Astrocyte of the spinal cord (primary cell): ENCODE data around the gene GOLGA8N.

ENCODE experiments used
- DNase-seq: peaks from one replicate; pipeline ENCODE4 v3.0.0; 2011; ENCODE audit warnings: low read depth, low spot score
- H3K4me3 ChIP-seq: 2 replicates; pipeline ENCODE4 v1.5.1; 2011; ENCODE audit warnings: low read depth, mild to moderate bottlenecking, low read length, moderate library complexity
- in situ Hi-C: cut with HindIII; loops from 2 replicates; pipeline ENCODE4 v1.10.0; 2017; ENCODE audit warnings: low sequenced_read_pairs
- TF ChIP-seq, protein P1 (sequence below): IDR thresholded peaks from 2 replicates; pipeline ENCODE4 v1.5.1; 2012; ENCODE audit warnings: low read depth, mild to moderate bottlenecking, low read length, inconsistent platforms

The GOLGA8N gene

DNA sequence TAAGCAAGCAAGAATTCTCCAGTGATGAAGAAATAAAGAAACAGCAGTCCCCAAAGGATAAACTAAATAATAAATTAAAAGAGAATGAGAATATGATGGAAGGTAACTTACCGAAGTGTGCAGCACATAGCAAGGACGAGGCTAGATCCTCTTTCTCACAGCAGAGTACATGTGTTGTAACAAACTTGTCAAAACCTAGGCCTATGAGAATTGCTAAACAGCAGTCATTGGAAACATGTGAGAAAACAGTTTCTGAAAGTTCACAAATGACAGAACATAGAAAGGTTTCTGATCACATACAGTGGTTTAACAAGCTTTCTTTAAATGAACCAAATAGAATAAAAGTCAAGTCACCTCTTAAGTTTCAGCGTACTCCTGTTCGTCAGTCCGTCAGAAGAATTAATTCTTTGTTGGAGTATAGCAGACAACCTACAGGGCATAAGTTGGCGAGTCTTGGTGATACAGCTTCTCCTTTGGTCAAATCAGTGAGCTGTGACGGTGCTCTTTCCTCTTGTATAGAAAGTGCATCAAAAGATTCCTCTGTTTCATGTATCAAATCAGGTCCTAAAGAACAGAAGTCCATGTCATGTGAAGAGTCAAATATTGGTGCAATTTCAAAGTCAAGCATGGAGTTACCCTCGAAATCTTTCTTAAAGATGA lies 43.8 kb downstream of the GOLGA8N start:
- in situ Hi-C loops, result no loop called here
- no peak for DNase-seq
- TF ChIP-seq, protein P1, sequence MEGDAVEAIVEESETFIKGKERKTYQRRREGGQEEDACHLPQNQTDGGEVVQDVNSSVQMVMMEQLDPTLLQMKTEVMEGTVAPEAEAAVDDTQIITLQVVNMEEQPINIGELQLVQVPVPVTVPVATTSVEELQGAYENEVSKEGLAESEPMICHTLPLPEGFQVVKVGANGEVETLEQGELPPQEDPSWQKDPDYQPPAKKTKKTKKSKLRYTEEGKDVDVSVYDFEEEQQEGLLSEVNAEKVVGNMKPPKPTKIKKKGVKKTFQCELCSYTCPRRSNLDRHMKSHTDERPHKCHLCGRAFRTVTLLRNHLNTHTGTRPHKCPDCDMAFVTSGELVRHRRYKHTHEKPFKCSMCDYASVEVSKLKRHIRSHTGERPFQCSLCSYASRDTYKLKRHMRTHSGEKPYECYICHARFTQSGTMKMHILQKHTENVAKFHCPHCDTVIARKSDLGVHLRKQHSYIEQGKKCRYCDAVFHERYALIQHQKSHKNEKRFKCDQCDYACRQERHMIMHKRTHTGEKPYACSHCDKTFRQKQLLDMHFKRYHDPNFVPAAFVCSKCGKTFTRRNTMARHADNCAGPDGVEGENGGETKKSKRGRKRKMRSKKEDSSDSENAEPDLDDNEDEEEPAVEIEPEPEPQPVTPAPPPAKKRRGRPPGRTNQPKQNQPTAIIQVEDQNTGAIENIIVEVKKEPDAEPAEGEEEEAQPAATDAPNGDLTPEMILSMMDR, result no peak
- H3K4me3 ChIP-seq, result no peak overlapping the region

DNA sequence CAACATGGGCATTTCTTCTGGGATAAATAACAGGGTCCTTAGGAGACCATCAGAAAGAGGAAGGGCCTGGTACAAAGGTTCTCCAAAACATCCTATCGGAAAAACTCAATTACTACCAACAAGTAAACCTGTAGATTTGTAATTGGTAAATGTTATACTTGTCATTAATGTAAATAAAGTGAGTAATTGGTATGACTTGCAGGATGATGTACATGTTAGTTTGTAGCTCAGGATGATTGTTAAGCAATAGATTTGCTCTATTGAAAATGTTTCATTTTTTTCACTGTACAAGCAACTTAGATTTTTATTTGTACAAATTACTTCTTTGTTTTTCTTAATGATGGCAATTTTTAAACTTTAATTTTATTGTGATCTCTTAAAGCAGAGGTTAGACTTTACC lies 44.4 kb downstream of the GOLGA8N start:
- no peak overlapping the region for H3K4me3 ChIP-seq
- TF ChIP-seq, protein P1, result no peak
- no peak for DNase-seq
- in situ Hi-C loops, result no loop called here

- in situ Hi-C loops, result no loop called here
- H3K4me3 ChIP-seq, result peak within 1 kb of the TSS; percentile 40
- DNase-seq, result peak; percentile 35
Observed at GRCh38 chr15:32641517-32642059, 48.3 kb downstream of the GOLGA8N start, which contains the start of gene SCG5. Gene SCG5 (plus strand): TSS chr15:32641710. CDS start chr15:32643593, 1,883 bp downstream.

GRCh38 chr15:32642667-32643435 lies 49.6 kb downstream of the GOLGA8N start:
- H3K4me3 ChIP-seq, result no peak overlapping the region
- no peak for DNase-seq
- TF ChIP-seq, protein P1, result no peak
- in situ Hi-C loops, result no loop called here

More at GRCh38 chr15:32641517-32642059, 48.3 kb downstream of the GOLGA8N start, which contains the start of gene SCG5:
- TF ChIP-seq, protein P1, result no peak

GRCh38 chr15:32643907-32644445 lies 50.7 kb downstream of the GOLGA8N start:
- no peak for DNase-seq
- no peak overlapping the region for H3K4me3 ChIP-seq
- in situ Hi-C loops, result no loop called here
- TF ChIP-seq, protein P1, result no peak

GRCh38 chr15:32646291-32646690 lies 53.0 kb downstream of the GOLGA8N start:
- DNase-seq, result no peak
- TF ChIP-seq, protein P1, result no peak
- in situ Hi-C loops, result no loop called here
- H3K4me3 ChIP-seq, result no peak overlapping the region
